B cell (primary cell): ENCODE data around the gene CNNM3. TPM values are rescaled to one million over a fixed set of nuclear protein-coding genes. Genes with fewer than 3 reads are reported as not detected.

ENCODE experiments used
- ATAC-seq: fragments of 200-7000 bp; cut with Tn5 transposase; one replicate; pipeline ENCODE4 v1.10.0; 2021; ENCODE audit warnings: low read depth, mild to moderate bottlenecking, moderate number of reproducible peaks, moderate library complexity
- CTCF ChIA-PET: fragments of 350-600 bp; sonication (Branson Sonifier 250); formaldehyde crosslinking; loops from one replicate; lab custom pipeline; 2021; ENCODE audit warnings: antibody characterized with exemption, inconsistent platforms; lab: Charles Lee
- POLR2A ChIA-PET: fragments of 350-600 bp; sonication (Branson Sonifier 250); formaldehyde crosslinking; loops from one replicate; lab custom pipeline; 2021; ENCODE audit warnings: antibody characterized with exemption; lab: Charles Lee
- DNase-seq: peaks from one replicate; pipeline ENCODE4 v3.0.0; 2013
- H2AFZ ChIP-seq: 2 replicates; pipeline ENCODE4 v1.6.1; 2012; ENCODE audit warnings: mild to moderate bottlenecking, low read depth, low read length; ENCODE audit not compliant: insufficient read depth, poor library complexity, severe bottlenecking
- H3K27ac ChIP-seq, 2 donors: 1 replicate in 1 of 2; 2 replicates in 1 of 2; pipeline ENCODE4 v1.5.1; 2012 to 2013; ENCODE audit warnings: low read length in 2 of 2, mild to moderate bottlenecking in 2 of 2, moderate library complexity in 1 of 2
- H3K27me3 ChIP-seq, 4 experiments: fragments of 200-600 bp in 1 of 4; sonication (generic) in 1 of 4; replicated peaks in 1 of 4; 1 replicate in 2 of 4; 2 replicates in 2 of 4; pipeline versions ENCODE4 v1.6.1 to v1.7.0; 2013 to 2016; ENCODE audit warnings: low read length in 3 of 4, mild to moderate bottlenecking in 2 of 4, mixed read lengths in 1 of 4, moderate library complexity in 1 of 4; ENCODE audit not compliant: insufficient read depth in 4 of 4, control insufficient read depth in 3 of 4; ENCODE audit errors: control extremely low read depth in 1 of 4
- H3K36me3 ChIP-seq, 2 experiments: replicated peaks in 1 of 2; 1 replicate in 1 of 2; 2 replicates in 1 of 2; pipeline versions ENCODE4 v1.6.1 to v1.7.1; 2013; ENCODE audit warnings: low read length in 1 of 2; ENCODE audit not compliant: insufficient read depth in 2 of 2, control insufficient read depth in 1 of 2; ENCODE audit errors: control extremely low read depth in 1 of 2, extremely low read depth in 1 of 2
- H3K4me1 ChIP-seq, 2 donors: fragments of 200-600 bp in 1 of 2; sonication (generic) in 1 of 2; 1 replicate in 1 of 2; 2 replicates in 1 of 2; pipeline versions ENCODE4 v1.5.1 to v1.6.1; 2013 to 2017; ENCODE audit warnings: low read length in 2 of 2; ENCODE audit not compliant: control insufficient read depth in 2 of 2, insufficient read depth in 2 of 2
- H3K4me2 ChIP-seq: replicated peaks from 2 replicates; pipeline ENCODE3; 2012; ENCODE audit warnings: mild to moderate bottlenecking, low read depth, low read length; ENCODE audit not compliant: poor library complexity, severe bottlenecking
- H3K4me3 ChIP-seq, 5 experiments: fragments of 200-600 bp in 1 of 5; sonication (generic) in 1 of 5; 1 replicate in 3 of 5; 2 replicates in 2 of 5; pipeline versions ENCODE4 v1.5.1 to v1.7.0; 2011 to 2016; ENCODE audit warnings: low read length in 4 of 5, mild to moderate bottlenecking in 4 of 5, low read depth in 2 of 5, control low read depth in 1 of 5, moderate library complexity in 1 of 5; ENCODE audit not compliant: insufficient read depth in 1 of 5; ENCODE audit errors: control extremely low read depth in 1 of 5, extremely low read depth in 1 of 5
- H3K79me2 ChIP-seq: fragments of 200-600 bp; sonication (generic); one replicate; pipeline ENCODE4 v1.6.0; 2016; ENCODE audit warnings: low read length; ENCODE audit not compliant: control insufficient read depth, insufficient read depth
- H3K9ac ChIP-seq: fragments of 200-600 bp; sonication (generic); 2 replicates; pipeline ENCODE4 v1.6.1; 2017; ENCODE audit warnings: mild to moderate bottlenecking, low read length, moderate library complexity
- H3K9me3 ChIP-seq, 3 donors: one replicate each; pipeline versions ENCODE4 v1.6.1 to v1.7.1; 2013; ENCODE audit warnings: low read length in 2 of 3; ENCODE audit not compliant: control insufficient read depth in 2 of 3, insufficient read depth in 1 of 3; ENCODE audit errors: control extremely low read depth in 1 of 3
- H4K20me1 ChIP-seq: 2 replicates; pipeline ENCODE4 v1.6.0; 2012; ENCODE audit warnings: mild to moderate bottlenecking, low read length; ENCODE audit not compliant: insufficient read depth, control insufficient read depth, poor library complexity, severe bottlenecking
- H3K27ac Mint-ChIP-seq: one replicate; pipeline ENCODE4 v1.8.0; 2021; ENCODE audit warnings: mixed read lengths
- H3K27me3 Mint-ChIP-seq: one replicate; pipeline ENCODE4 v1.8.0; 2021; ENCODE audit warnings: mixed read lengths
- H3K4me1 Mint-ChIP-seq: one replicate; pipeline ENCODE4 v1.8.0; 2021; ENCODE audit warnings: mixed read lengths
- H3K4me3 Mint-ChIP-seq: one replicate; pipeline ENCODE4 v1.8.0; 2021; ENCODE audit warnings: mixed read lengths
- H3K9me3 Mint-ChIP-seq: one replicate; pipeline ENCODE4 v1.8.0; 2022; ENCODE audit warnings: mixed read lengths; ENCODE audit not compliant: insufficient read depth
- CTCF ChIP-seq: fragments of 200-600 bp; IDR thresholded peaks from one replicate; pipeline ENCODE4 v1.8.0; 2022; ENCODE audit warnings: antibody characterized with exemption, mild to moderate bottlenecking
- EZH2 ChIP-seq: IDR thresholded peaks from 2 replicates; pipeline ENCODE4 v1.6.1; 2012; ENCODE audit warnings: borderline replicate concordance, low read depth, mild to moderate bottlenecking, moderate library complexity, low read length; ENCODE audit not compliant: insufficient read depth, poor library complexity, severe bottlenecking
- WGBS: methylation state at CpG from one replicate; pipeline ENCODE4 v1.1.5; 2013; ENCODE audit warnings: missing lambda C conversion rate; ENCODE audit not compliant: insufficient coverage; 5-methylcytosine and 5-hydroxymethylcytosine counted together
- intact Hi-C: fragments of 100-400 bp; cut with micrococcal nuclease; formaldehyde crosslinking; loops from one replicate; pipeline ENCODE4 v1.10.0; 2022
- polyA plus RNA-seq: library from polyadenylated mRNA; depleted of rRNA; stranded (reverse); fragments of >200 nt; gene quantifications from 2 replicates; pipeline ENCODE4 v1.2.3, GENCODE V29; 2012
- total RNA-seq, 2 donors: library from RNA; stranded (reverse); fragments of 120-200 nt in 1 of 2; gene quantifications; 1 replicate in 1 of 2; 2 replicates in 1 of 2; pipeline versions ENCODE4 v1.2.3 to v1.2.4, GENCODE V29; 2013 to 2022

Gene CNNM3
- total and polyA plus RNA-seq, 2 donors (not counting 1 experiment from before 2014, with no cell fraction given), result 28.8 to 54.7 TPM

GRCh38 chr2:96880891-96881273 is 64.8 kb downstream of the CNNM3 start:
- TF ChIP-seq EZH2 (no peak), CTCF (no peak)
- intact Hi-C loops, result no loop called here
- H3K9ac ChIP-seq, result no peak overlapping the region
- no peaks in the 10 kb centered on the region for H3K36me3 ChIP-seq
- no peaks in the 10 kb centered on the region for H3K79me2 ChIP-seq
- H3K4me1 Mint-ChIP-seq, result no peaks in the 10 kb centered on the region
- H3K4me3 Mint-ChIP-seq, result no peak overlapping the region
- H3K27me3 Mint-ChIP-seq, result peaks cover 4% of the 10 kb centered on the region
- ChIA-PET CTCF (interaction anchor here (0.6 to 0.8 kb wide), 2 partner anchors 12 to 30 kb away, joined by 3 read pairs; no protein-coding TSS in a partner anchor), POLR2A (interaction anchor here (0.7 kb wide), 1 partner anchor 18 kb away, joined by 4 read pairs; no protein-coding TSS in a partner anchor)
- no peak overlapping the region for H3K27ac Mint-ChIP-seq
- no peaks in the 10 kb centered on the region for H3K9me3 ChIP-seq
- whole genome bisulfite sequencing, result 82% methylated on average over 5 of the region's 6 CpGs
- no peak overlapping the region for H3K4me2 ChIP-seq
- H2AFZ ChIP-seq, result no peak overlapping the region
- H3K27me3 ChIP-seq, result peaks cover 0 to 13% (median 0%) of the 10 kb centered on the region in 4 experiments
- no peaks in the 10 kb centered on the region for H3K9me3 Mint-ChIP-seq
- H3K4me3 ChIP-seq, result no peak overlapping the region
- no peaks in the 10 kb centered on the region for H4K20me1 ChIP-seq
- DNase-seq, result no peak
- ATAC-seq, result no peak
- H3K27ac ChIP-seq, result no peak overlapping the region
- no peaks in the 10 kb centered on the region for H3K4me1 ChIP-seq

GRCh38 chr2:96881349-96882195 is 65.5 kb downstream of the CNNM3 start:
- Mint-ChIP-seq H3K9me3 (no peaks in the 10 kb centered on the region), H3K4me3 (no peak overlapping the region), H3K27ac (no peak overlapping the region), H3K4me1 (no peaks in the 10 kb centered on the region), H3K27me3 (peaks cover 4% of the 10 kb centered on the region)
- Histone ChIP-seq H2AFZ (no peak overlapping the region), H4K20me1 (no peaks in the 10 kb centered on the region), H3K9me3 (no peaks in the 10 kb centered on the region), H3K4me2 (no peak overlapping the region), H3K79me2 (no peaks in the 10 kb centered on the region), H3K36me3 (no peaks in the 10 kb centered on the region), H3K27me3 (peaks cover 0 to 13% (median 0%) of the 10 kb centered on the region in 4 experiments), H3K9ac (no peak overlapping the region), H3K27ac (no peak overlapping the region), H3K4me3 (no peak overlapping the region), H3K4me1 (no peaks in the 10 kb centered on the region)
- TF ChIP-seq CTCF (no peak), EZH2 (no peak)
- WGBS, result 85% methylated on average over 5 of the region's 10 CpGs
- intact Hi-C loops, result no loop called here
- ChIA-PET POLR2A (no interaction called here), CTCF (interaction anchor here (0.6 to 0.8 kb wide), 2 partner anchors 13 to 31 kb away, joined by 3 read pairs; no protein-coding TSS in a partner anchor)
- ATAC-seq (no peak), DNase-seq (no peak)
